NCI-H69 (cell line): Measurements from ENCODE around the gene ATG16L2.
"Not testable (repeated sequence)": the region's sequence is repeated elsewhere in the genome, so short reads cannot be mapped to it uniquely, and the experiment has no call there.

Experiments used
- DNase-seq: peaks from one replicate; lab custom pipeline; 2025; lab: John Stamatoyannopoulos, UW

The ATG16L2 gene

DNA sequence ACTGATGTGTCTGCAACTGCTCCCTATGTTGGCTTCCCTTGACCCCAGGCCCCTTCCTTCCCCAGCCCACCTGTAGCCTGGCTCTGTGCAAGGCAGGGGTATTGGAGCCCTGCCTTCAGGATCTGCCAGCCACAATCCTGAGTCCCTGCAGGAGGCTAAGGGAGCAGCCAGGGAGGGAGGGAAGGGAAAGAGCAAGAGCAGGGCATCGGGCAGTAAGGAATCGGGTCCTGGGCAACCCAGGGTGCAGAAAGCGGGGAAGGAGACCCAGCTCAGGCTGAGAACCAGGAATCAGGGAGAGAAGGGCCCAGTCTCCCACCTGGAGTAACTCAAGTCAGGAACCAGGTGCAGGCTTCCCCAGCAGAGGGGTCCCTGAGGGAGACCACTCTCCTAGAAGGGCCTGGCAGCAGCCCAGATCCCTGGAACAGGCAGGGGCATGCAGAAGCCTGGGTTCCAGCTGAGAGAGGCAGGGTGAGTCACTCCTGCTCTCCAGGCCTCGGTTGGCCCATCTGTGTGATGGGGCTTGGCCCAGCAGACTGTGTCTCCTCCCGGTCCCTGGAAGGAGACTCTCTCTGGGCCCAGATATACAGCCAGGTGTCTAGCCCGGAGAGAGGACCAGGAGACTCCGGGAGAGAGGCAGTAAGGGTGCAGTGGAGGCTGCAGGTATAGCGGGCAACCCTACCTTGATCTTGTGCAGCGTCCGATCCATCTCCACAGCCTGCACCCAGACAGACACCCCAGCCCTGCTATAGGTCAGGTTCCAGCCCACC is 33.7 kb upstream of the ATG16L2 start:
- peak; percentile 79 for DNase-seq

DNA sequence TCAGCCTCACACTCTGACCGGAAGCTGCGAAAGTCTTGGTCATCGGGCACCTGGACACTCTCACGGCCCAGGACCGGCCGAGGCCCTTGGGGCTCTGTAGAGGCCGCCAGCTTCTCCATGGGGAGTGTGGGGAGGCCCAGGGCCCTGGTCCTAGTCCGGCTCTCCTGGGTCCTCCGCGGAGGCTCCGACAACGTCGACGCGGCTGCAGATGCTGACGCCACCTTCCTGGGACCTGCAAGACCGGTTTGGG is 33.2 kb upstream of the ATG16L2 start:
- DNase-seq = peak; percentile 60

DNA sequence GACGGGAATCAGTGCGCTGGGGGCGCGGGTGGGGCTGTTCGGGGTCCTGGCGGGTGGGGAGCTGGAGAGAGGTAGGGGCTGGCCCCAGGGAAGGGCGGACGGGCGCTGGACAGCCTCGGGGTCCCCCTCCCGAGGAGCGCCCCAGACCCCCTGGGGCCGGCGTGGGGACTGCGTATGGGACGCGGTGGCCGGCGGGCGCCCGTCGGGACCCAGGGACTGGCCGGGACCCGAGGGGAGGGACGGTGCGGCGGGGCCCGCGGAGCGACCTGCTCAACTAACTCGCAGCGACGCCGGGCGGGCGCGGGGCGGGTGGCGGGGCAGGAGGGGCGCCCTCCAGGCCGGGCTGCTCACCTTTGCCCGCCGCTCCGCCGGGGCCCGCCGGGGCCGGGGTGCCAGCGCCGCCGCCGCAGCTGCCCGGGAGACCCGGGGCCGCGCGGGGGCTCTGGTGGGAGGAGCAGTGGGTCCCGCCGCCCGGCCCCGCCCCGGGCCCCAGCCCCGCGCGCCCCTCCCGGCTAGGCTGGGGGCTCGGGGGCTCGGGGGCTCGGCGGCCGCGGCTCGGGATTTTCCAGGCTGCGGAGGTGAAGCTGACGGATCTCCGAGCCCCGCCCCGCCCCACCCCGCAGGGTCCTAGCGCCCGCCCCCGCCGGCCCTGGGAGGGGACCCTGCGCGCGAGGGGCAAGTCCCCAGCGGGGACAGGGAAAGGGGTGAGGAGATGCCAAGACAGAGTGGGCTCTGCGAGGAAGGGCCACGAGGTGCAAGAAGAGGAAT is 32.7 kb upstream of the ATG16L2 start:
- DNase-seq = peak; percentile 80

DNA sequence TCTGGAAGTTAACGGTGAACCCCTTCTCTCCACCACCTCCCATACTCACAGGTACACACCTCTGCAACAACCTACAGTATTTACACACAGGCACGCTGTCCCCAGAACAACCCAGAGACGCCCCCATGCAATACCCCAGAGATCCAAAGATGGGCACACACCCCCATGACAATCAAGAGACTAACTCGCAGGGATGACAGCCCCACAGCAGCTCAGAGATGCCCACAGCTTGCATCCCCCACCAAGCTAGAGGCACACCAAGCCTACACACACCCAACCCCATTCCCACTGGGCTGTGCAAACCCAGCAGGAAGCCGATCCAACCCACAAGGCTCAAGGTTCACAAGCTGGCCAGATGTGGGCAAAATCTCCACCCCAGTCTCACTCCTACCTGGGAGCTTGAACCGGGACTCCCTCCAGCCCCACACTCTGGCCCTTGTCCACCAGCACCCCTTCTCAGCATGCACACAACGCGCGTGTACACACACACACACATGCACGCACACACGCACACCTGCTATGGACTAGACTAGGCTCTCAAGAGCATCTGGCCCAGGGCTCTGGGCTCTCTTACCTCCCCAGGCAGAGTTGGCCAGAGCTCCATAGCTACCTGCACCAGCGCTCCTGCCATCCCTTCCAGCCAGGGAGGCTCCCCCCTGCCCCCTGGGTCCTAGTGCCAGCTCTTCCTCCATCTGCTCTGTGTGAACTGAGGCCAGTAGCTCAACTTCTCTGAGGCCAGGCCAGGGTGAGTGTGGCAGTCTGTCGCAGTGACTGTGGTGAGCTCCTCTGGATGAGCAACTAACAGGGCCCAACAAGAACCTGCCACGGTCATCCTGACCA is 31.9 kb upstream of the ATG16L2 start:
- peak; percentile 91 for DNase-seq

DNA sequence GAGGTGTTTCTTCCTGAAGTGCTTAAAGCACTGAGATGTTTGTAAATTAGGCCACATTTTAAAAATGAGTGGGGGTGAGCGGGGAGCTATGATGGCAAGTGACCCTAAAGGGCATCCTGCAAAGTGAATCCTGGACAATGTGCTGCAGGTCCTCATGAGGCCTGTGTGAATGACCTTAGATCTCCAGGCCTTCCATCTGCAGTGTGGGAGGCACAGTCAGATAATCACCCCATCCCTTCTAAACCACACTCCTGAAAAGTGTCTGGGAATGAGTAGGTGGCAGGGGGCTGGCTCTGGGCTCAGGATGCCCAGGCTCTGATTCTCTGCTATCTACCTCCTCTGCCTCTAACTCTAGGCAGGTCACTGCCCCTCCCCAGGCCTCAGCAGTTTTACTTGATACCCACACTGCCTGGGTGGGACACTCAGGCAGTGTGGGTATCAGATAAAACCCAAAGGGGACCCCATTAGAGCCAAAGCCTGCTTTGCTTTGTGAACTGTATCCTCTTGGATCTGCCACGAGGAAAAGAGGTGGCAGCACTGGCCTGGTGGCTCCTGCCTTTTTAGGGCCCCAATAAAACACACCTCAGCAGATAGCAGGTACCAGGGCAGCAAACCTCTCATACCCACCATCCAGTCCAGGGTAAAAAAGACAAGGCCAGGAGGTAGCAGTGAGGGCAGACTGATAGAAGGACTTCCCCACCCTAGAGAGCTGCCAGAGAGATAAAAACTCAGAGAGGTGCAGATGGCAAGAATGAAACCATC is 30.9 kb upstream of the ATG16L2 start:
- no peak for DNase-seq

DNA sequence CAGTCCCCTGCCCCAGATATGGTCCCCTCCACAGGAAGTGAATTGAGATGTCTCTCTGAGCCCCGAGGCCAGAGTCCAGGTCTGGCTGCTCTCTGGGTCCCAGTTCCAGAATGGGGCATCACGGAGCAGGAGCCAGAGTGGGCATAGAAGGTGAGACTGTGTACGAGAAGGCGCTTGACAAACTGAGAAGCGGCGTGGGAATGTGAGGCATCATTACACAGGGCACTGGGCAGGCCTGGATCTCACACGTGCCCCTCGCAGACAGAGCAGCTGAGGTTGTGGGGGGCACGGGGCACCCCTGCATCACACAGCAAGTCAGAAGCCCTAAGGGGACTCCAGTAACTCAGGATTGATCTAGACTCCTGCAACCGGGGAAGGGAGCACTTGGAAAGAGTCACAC is 29.5 kb upstream of the ATG16L2 start:
- no peak for DNase-seq

DNA sequence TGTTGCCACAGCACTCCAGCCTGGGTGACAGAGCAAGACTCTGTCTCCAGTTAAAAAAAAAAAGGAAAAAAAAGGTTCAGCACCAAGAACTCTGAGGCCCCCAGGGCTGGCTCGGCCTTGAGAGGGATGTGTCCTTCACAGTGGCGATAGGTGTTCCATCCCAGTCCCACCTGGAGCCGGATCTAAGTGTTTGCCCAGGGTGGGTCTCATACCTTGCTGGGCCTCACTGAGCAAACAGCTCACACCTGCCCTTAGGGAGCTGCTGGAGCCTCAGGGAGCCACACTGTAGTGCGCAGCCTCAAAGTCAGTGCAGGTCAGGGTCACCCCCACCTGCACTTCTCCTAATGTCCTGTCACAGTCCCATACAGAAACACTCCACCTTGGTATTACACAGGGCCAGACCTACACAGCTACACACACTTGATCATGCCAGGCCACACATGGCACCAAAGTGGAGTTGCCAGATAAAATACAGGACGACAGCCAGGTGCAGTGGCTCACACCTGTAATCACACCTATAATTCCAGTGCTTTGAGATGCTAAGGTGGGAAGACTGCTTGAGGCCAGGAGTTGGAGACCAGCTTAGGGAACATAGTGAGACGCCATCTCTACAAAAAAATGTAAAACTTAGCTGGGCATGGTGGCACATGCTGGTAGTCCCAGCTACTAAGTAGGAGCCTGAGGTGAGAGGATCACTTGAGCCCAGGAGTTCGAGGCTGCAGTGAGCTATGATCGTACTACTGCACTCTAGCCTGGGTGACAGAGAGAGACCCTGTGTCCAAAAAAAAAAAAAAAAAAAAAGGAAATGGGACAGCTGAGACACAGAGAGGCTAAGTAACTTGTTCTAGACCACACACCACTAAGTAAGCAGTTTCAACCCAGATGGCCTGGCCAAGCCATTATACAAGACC is 27.7 kb upstream of the ATG16L2 start:
- peak; percentile 97 for DNase-seq

DNA sequence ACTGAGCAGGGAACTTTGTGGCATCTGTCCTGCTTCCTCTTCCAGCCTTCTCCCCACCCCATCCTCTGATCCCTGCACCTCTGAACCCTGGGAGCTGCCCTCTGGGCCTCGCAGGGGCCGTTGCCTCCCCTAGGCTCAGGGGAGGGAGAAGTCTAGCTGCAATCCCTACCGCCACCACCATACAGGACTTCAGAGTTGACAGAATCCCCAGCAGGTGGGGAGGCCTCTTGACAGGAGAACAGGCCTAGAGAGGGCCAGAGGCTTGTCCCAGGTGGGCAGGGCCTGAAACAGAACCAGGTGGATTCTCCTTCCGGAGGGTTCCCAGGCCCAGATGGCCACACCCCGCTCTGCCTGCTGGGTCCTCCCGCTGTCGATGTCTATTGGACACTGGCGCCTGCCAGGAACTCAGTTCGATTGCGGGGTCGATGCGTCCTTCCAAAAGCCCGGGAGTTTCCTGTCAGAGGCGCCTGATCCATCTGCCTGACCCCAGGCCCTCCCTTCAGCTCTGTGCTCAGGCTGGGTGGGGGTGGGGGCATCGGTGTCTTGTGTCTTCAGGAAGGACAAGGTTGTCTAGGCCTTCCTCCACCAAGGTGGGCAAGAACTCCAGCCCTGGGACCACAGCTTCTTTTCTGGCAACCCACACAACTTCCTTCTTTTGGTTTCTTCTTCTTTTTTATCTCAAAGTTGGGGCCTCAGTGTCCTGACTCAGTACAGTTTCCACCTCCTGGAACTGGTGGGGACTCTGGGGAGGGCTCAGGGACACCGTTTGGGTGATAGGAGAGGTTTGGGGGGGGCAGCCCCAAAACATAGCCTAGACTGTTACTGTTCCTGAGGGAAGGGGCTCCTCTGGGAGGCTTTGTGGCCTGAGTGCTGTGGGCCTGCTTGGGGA is 26.8 kb upstream of the ATG16L2 start:
- peak; percentile 61 for DNase-seq

DNA sequence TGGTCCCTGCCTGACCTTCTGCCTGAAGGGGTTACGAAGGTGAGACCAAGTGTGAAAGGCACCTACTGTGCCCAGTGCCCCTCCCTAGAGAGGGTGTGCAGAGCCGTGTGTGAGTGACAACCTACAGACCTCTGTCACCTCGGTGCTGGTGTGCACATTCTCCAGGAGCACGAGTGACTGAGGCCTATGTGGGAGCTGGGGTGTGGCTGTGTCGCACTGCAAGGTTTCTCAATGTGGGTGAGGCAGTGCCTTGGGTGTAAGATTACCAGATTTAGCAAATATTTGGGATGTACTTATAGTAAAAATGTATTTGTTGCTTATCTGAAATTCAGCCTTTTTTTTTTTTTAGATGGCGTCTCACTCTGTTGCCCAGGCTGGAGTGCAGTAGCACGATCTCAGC is 26.0 kb upstream of the ATG16L2 start:
- no peak for DNase-seq

DNA sequence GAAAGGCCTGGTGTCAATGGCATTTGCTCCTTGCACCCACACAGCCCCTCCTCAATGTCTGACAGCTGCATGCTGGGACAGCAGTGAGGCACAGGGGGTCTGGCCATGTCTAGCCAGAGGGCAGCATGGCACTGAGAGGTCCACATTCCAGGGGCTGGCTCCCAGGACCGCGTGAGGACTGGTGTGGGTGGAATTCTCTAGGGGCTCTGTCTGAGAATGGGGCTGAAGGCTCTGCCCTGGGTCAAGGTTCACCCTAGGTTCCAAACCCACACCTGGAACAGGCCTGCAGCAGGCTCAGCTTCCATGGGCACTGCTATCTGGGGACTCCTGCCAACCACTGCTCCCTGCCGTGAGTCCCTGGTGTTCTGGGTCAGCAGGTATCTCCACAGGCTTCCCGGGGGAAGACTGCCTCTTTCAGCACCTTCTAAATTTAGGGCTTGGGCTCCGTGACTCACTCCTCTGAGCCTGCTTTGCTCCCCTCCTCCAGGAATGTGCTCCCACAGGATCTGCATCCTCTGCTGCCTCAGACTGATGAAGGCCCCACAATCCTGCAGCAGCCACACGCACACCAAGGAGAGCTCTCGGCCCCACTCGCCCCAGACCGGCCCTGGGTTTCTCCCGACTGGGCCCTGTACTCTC is 24.6 kb upstream of the ATG16L2 start:
- peak; percentile 52 for DNase-seq

DNA sequence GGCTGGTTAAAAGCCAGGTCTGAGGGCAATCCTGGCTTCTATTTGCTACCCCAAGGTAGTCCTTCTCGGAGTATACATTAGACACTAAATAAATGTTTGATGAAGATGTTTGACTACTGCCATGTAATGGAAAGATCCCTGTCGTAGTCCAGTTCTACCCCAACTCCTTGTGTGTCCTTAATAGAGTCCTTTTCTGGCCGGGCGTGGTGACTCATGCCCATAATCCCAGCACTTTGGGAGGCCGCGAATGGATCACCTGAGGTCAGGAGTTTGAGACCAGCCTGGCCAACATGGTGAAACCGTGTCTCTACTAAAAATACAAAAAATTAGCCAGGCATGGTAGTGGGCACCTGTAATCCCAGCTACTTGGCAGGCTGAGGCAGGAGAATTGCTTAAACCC is 23.0 kb upstream of the ATG16L2 start:
- DNase-seq = not testable (repeated sequence)

DNA sequence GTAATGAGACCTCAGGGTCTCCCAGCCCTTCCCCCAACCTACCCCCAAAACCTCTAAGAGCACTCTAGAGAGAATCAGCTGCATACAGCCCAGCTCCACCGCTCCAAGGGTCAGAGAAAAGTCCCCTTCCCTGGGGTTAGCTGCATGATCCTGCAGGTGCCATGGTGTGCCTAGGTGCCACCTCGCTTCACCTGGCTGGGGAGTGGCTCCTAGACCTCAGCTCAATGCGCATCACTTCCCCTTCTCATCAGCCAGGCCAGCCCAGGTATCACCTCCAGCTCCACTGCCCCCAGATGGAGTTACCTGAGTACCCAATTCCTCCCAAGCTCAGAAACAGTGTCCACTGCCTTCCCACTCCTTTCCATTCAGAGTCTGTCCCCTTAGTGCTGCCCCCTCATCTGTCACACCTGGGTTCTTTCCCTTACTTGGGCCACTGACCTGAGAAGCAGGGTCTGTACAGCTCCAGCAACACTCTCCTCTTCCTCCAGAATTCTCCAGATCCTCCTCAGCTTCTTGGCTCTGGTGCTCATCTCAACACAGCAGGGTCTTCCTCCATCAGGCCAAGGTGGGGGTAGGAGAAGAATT is 21.7 kb upstream of the ATG16L2 start:
- no peak for DNase-seq

DNA sequence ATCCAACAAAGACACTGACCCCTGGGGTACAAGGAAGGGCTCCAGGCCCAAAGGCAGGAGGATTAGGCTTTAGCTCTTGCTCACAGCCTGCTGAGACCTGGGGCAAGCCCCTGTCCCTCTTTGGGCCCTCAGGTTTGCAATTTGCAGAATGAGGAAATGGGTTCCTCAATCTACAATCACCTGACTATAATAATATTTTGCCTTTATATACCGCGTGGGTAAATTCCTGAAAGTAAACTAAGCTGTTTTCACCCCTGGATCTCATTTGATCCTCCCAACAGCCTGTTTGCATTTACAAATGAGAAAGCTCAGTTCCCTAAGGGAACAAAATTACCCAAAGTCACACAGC is 21.2 kb upstream of the ATG16L2 start:
- no peak for DNase-seq

DNA sequence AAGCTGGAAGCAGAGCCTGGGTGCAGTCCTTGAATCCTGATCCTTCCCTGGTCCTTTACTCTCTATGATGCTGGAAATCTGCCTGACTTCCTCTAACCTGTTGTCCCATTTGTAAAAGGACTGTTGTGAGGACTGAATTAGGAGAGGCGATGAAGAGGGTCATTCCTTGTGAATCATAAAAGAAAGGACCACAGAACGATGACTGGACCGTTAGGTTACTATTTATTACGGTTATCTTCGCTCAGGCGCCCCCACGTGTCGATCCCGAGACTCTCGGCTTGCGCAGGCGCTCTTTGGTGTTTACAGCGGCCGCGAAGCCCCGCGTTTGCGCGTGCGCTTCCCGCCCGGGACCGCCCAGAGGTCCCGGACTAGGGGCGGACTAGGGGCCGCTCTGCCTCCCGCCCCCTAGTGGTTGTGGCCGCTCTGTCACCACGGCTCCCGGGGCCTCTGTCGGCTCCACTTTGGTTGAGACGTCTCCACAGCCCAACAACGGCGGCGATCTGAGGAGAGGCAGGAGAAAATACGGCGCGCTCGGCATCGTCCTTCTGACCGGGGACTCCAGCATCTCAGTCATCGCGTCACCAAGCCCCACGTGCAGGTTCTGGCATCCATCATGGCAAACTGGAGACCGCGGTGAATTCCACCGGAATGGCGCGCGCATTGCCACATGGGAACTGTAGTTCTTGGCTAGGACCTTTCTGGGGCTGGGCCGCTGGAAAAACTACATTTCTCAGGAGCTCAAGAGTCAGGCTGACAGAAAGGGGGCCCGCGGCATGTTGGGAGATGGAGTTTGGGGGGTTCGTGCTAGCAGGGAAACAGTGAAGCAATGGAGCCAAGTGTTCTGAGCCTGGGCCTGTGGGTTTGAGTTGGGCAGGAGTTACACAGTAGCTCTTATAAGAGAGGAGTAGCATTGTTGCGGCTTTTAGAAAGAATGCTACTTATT is 20.5 kb upstream of the ATG16L2 start, which contains the start of gene STARD10:
STARD10 (minus strand) TSS at position 623 of the 943 bp plus-strand sequence. CDS start 12,866 bp downstream, outside the sequence.
- peak; percentile 98 for DNase-seq

DNA sequence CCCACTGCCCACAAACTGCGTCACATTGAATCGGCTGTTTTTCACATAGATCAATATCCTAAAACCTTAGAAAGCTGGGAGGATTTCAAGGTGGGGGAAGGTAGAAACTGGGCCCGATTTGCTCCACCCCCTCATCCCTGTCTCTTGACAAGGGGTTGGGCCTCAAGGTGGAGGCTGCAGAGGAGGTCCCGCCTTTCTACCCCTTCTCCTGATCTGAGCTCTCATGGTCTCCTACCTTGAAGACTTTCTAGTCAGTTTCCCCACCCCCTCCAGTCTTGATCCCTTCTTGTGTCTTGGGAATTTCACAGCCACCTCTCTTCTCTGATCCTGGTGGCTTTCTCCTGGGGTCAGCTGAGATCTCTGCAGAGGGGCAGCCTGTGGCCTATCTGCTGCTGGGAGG is 15.8 kb upstream of the ATG16L2 start:
- no peak for DNase-seq

DNA sequence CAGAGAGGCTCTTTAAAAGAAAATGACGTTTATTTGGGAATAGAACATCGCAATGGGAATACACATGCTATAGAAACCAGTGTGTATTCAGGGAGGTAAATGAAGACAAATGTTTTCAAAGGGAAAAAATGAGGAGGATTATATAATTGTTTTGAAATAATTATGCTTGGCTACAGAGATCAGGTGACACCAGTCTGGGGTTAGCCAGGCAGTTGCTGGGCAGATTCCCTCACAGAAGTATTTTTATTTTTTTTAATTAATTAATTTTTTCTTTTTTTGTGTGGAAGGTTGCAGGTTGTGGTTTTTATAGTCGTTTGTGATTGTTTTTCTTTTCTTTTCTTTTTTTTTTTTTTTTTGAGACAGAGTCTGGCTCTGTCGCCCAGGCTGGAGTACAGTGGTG is 14.8 kb upstream of the ATG16L2 start:
- no peak for DNase-seq

DNA sequence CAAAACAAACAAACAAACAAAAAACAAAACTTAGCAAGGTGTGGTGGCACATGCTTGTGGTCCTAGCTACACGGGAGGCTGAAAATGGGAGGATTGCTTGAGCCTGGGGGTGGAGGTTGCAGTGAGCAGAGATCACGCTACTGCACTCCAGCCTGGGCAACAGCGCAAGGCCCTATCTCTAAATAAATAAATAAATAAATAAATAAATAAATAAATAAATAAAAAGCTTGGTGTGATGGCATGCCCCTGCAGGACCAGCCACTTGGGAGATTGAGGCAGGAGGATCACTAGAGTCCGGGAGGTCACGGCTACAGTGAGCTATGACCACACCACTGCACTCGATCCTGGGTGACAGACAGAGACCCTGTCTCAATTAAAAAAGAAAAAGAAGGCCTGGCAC is 11.4 kb upstream of the ATG16L2 start:
- no peak for DNase-seq

DNA sequence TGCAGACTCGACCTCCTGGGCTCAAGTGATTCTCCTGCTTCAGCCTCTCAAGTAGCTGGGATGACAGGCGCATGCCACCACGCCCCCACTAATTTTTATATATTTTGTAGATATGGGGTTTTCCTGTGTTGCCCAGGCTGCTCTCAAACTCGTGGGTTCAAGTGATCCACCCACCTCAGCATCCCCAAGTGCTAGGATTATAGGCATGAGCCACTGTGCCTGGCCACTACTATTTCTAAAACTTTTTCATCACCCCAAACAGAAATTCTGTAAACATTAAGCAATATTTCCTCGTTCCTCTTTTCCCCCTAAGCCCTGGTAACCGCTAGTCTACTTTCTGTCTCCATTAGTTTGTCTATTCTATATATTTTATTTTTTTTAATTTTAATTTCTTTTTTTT is 9.0 kb upstream of the ATG16L2 start:
- no peak for DNase-seq
